Osteocyte (in vitro differentiated cells): ENCODE data around the gene GAGE12D. TPM values are rescaled to one million over a fixed set of nuclear protein-coding genes. Genes with fewer than 3 reads are reported as not detected.

Source experiments
- total RNA-seq: library from RNA; stranded (reverse); gene quantifications from 2 replicates; pipeline ENCODE4 v1.2.1, GENCODE V29; 2021

Gene GAGE12D
- total RNA-seq, 1 donor from 2014 or later = not detected

Other genes starting within 250 kb of the GAGE12D start
- not detected in 2 replicates for gene GAGE10, start 238.1 kb upstream of the GAGE12D start, total RNA-seq
- not detected in 2 replicates for gene GAGE12J, start 219.7 kb upstream of the GAGE12D start, total RNA-seq
- not detected in 2 replicates for gene GAGE13, start 210.2 kb upstream of the GAGE12D start, total RNA-seq
- not detected in 2 replicates for gene GAGE12C, start 9.6 kb upstream of the GAGE12D start, total RNA-seq
- not detected in 2 replicates for gene GAGE12E, start 9.6 kb downstream of the GAGE12D start, total RNA-seq
- not detected in 2 replicates for gene GAGE12F, start 19.1 kb downstream of the GAGE12D start, total RNA-seq
- gene GAGE12G, start 28.7 kb downstream of the GAGE12D start, total RNA-seq = not detected in 2 replicates
- gene GAGE12H, start 38.2 kb downstream of the GAGE12D start, total RNA-seq = not detected in 2 replicates
- not detected in 2 replicates for gene GAGE2A, start 47.8 kb downstream of the GAGE12D start, total RNA-seq
- gene GAGE1, start 57.3 kb downstream of the GAGE12D start, total RNA-seq = not detected in 2 replicates
- gene PAGE1, start 154.3 kb downstream of the GAGE12D start, total RNA-seq = not detected in 2 replicates